ENCODE results near the gene NUP210. TPM values are rescaled to one million over a fixed set of nuclear protein-coding genes. Genes with fewer than 3 reads are reported as not detected.

Gene NUP210
- total RNA-seq, 1 experiment from 2014 or later: 27.2 TPM

GRCh38 chr3:13414040-13414729 is 5.9 kb downstream of the NUP210 start:
- in situ Hi-C loops (cut with HindIII; ENCODE audit: low pct_unique_long_range_greater_than_20kb, low sequenced_read_pairs): no loop called here
- no peak for DNase-seq (ENCODE audit: low read depth)

GRCh38 chr3:13411186-13411860 is 8.8 kb downstream of the NUP210 start:
- in situ Hi-C loops (cut with HindIII; ENCODE audit: low pct_unique_long_range_greater_than_20kb, low sequenced_read_pairs): no loop called here
- no peak for DNase-seq (ENCODE audit: low read depth)

DNA sequence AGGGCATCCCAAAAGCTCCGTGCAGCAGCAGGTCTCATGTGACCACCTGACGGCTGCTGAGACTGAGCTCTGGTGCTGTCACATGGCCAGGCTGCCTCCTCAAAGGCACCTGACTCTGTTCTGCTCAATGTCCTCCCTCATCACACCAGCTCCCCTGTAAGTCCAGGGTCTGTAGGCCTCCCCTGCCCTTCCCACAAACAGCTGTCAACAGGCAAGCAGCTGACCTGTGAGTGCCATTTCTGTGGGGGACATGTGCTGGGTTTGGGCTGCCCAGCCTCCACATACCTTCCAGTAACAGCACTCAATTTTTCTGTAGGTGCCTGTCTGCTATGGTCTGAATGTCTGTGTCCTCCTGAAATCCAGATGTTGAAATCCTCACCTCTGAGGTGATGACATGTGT is 11.2 kb downstream of the NUP210 start:
- no peak for DNase-seq (ENCODE audit: low read depth)
- in situ Hi-C loops (cut with HindIII; ENCODE audit: low pct_unique_long_range_greater_than_20kb, low sequenced_read_pairs): no loop called here

GRCh38 chr3:13407926-13408325 is 12.2 kb downstream of the NUP210 start:
- in situ Hi-C loops (cut with HindIII; ENCODE audit: low pct_unique_long_range_greater_than_20kb, low sequenced_read_pairs): no loop called here
- DNase-seq (ENCODE audit: low read depth): no peak

GRCh38 chr3:13407475-13407874 is 12.6 kb downstream of the NUP210 start:
- no peak for DNase-seq (ENCODE audit: low read depth)
- in situ Hi-C loops (cut with HindIII; ENCODE audit: low pct_unique_long_range_greater_than_20kb, low sequenced_read_pairs): no loop called here

DNA sequence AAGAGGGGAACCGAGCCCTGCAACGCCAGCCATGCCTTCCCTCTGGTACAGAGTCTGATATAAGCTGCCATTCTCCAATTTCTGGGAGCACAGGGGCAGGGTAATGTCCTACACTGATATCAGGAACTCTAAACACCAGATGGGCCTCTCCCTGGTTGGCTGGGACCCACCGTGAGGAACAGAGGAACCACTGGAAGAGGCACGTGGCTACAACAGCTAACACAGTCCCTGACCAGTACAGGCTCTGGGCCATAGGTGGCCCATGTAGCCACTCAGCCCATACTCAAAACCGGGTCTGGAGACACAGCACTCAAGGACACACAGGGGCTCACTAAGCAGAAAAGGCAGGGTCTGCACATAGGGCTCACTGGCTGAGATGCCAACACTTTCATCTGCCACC is 13.9 kb downstream of the NUP210 start:
- no peak for DNase-seq (ENCODE audit: low read depth)
- in situ Hi-C loops (cut with HindIII; ENCODE audit: low pct_unique_long_range_greater_than_20kb, low sequenced_read_pairs): no loop called here

- in situ Hi-C loops (cut with HindIII; ENCODE audit: low pct_unique_long_range_greater_than_20kb, low sequenced_read_pairs): no loop called here
- no peak for DNase-seq (ENCODE audit: low read depth)
Observed at GRCh38 chr3:13405614-13406013, 14.5 kb downstream of the NUP210 start.

GRCh38 chr3:13404626-13405452 is 15.3 kb downstream of the NUP210 start:
- in situ Hi-C loops (cut with HindIII; ENCODE audit: low pct_unique_long_range_greater_than_20kb, low sequenced_read_pairs): no loop called here

GRCh38 chr3:13403847-13404246 is 16.3 kb downstream of the NUP210 start:
- no peak for DNase-seq (ENCODE audit: low read depth)
- in situ Hi-C loops (cut with HindIII; ENCODE audit: low pct_unique_long_range_greater_than_20kb, low sequenced_read_pairs): no loop called here

More at GRCh38 chr3:13404626-13405452, 15.3 kb downstream of the NUP210 start:
- no peak for DNase-seq (ENCODE audit: low read depth)

- no peak for DNase-seq (ENCODE audit: low read depth)
- in situ Hi-C loops (cut with HindIII; ENCODE audit: low pct_unique_long_range_greater_than_20kb, low sequenced_read_pairs): no loop called here
Observed at GRCh38 chr3:13403213-13403819, 16.8 kb downstream of the NUP210 start.

- DNase-seq (ENCODE audit: low read depth): peak; percentile 9
- in situ Hi-C loops (cut with HindIII; ENCODE audit: low pct_unique_long_range_greater_than_20kb, low sequenced_read_pairs): no loop called here
Observed at GRCh38 chr3:13401149-13401548, 19.0 kb downstream of the NUP210 start.

- no peak for DNase-seq (ENCODE audit: low read depth)
- in situ Hi-C loops (cut with HindIII; ENCODE audit: low pct_unique_long_range_greater_than_20kb, low sequenced_read_pairs): no loop called here
Observed at GRCh38 chr3:13400114-13400673, 19.9 kb downstream of the NUP210 start.

- no peak for DNase-seq (ENCODE audit: low read depth)
- in situ Hi-C loops (cut with HindIII; ENCODE audit: low pct_unique_long_range_greater_than_20kb, low sequenced_read_pairs): no loop called here
Observed at GRCh38 chr3:13399603-13400002, 20.5 kb downstream of the NUP210 start.

DNA sequence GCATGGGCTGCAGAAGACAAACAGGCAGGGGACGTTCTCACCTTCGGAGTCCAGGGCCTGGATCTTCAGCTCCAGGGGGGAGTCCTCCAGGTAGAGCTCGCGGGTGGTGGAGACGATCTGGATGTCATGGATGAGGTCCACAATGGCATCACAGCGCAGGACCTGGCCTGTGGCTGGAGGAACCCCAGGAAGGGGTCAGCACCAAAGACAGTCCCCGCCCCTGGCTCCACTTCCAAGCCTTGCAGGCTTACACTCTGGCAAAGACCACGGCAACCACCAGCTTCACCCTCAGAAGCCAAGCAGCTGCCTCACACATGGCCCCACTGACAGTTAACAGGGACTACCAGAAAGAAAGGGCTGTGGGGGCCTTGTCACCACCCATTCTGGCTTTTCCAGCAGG is 22.8 kb downstream of the NUP210 start:
- in situ Hi-C loops (cut with HindIII; ENCODE audit: low pct_unique_long_range_greater_than_20kb, low sequenced_read_pairs): no loop called here
- no peak for DNase-seq (ENCODE audit: low read depth)

- in situ Hi-C loops (cut with HindIII; ENCODE audit: low pct_unique_long_range_greater_than_20kb, low sequenced_read_pairs): no loop called here
- DNase-seq (ENCODE audit: low read depth): no peak
Observed at GRCh38 chr3:13394363-13394762, 25.8 kb downstream of the NUP210 start.

DNA sequence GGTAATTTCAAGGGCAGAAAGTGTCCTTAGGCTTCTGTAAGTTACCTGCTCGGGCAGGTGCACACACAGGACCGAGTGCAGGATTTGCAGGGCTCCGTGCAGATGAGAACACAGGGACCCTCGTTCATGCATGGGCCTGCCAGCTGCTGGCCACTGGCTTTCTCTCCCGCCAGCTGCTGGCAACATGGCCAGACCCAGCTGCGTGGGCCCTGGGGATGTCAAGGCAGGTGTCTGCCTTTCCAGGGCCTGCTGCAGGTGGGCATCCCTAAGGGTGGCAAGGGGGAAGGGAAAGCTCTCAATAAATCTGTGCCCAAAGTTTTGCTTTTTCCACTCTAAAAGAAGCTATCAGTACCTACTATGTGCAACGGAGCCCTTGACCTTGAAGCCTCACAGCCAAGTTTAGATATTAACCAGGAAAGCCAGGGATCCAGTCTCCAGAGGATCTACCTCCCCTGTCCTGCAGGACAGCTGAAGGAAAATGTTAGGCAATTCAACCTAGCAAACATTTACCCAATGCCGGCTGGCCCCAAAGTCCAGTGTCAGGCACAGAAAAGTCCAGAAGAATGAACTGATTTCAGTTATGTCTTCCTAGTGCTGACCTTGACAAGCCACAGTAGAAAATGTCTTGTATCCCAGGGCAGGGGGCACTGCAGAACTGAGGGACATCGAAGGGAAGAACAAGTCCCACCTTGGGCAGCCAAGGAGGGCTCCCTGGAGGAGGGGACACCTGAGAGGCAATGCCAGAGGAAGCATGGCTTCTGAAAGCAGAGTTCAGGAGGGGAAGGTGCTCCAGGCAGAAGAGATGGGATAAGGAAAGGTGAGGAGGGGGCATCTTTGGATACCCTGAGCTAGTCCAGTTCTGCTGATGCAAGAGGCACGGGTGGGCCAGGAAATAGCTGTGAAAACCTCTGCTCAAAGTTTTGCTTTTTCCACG is 26.4 kb downstream of the NUP210 start:
- in situ Hi-C loops (cut with HindIII; ENCODE audit: low pct_unique_long_range_greater_than_20kb, low sequenced_read_pairs): no loop called here

GRCh38 chr3:13391308-13391707 is 28.8 kb downstream of the NUP210 start:
- DNase-seq (ENCODE audit: low read depth): no peak
- in situ Hi-C loops (cut with HindIII; ENCODE audit: low pct_unique_long_range_greater_than_20kb, low sequenced_read_pairs): no loop called here

More for the DNA sequence above, 26.4 kb downstream of the NUP210 start:
- no peak for DNase-seq (ENCODE audit: low read depth)

Data from Caki2 (cell line).